ENCODE data around the gene ABAT. TPM values are rescaled to one million over a fixed set of nuclear protein-coding genes. Genes with fewer than 3 reads are reported as not detected.

Gene ABAT
- total and polyA plus RNA-seq, 2 of the 8 experiments (the other 6 are each of a cell fraction or from before 2014, with no cell fraction given): 6.4 to 8.4 TPM

- Histone ChIP-seq H3K4me3 (ENCODE audit: extremely low read depth in 1 of 4, insufficient read depth in 2 of 4, low read depth in 3 of 4, low read length in 4 of 4) (no peak overlapping the region), H3K23ac (ENCODE audit: insufficient read length) (no peak overlapping the region), H3K9ac (replicated peaks in 1 of 4; ENCODE audit: extremely low read depth in 1 of 4, low read depth in 3 of 4, low read length in 3 of 4) (no peak overlapping the region), H2BK120ac (replicated peaks; ENCODE audit: low read depth, low read length) (no peak overlapping the region), H2BK12ac (ENCODE audit: low read depth, low read length) (no peak overlapping the region), H3K27ac (ENCODE audit: low read depth, low read length) (no peak overlapping the region), H4K8ac (ENCODE audit: extremely low read depth, insufficient read depth, low read length) (no peak overlapping the region), H2BK20ac (ENCODE audit: low read length) (no peak overlapping the region), H4K5ac (ENCODE audit: insufficient read length, low read depth, low read length) (no peak overlapping the region), H3K27me3 (replicated peaks in 1 of 4; ENCODE audit: control insufficient read depth in 3 of 4, extremely low read depth in 1 of 4, insufficient read depth in 3 of 4, low read length in 3 of 4) (no peaks in the 10 kb centered on the region), H2BK5ac (ENCODE audit: low read depth, low read length) (no peak overlapping the region), H3K9me3 (ENCODE audit: insufficient read depth in 2 of 2, low read depth in 1 of 2, low read length in 1 of 2) (0 out of 4 replicates have a peak, but pooled peaks cover 0 to 2% of the 10 kb centered on the region in 2 experiments), H3K14ac (ENCODE audit: insufficient read length) (no peak overlapping the region), H3K18ac (ENCODE audit: extremely low read depth, low read length) (no peak overlapping the region), H3K36me3 (ENCODE audit: control insufficient read depth in 2 of 4, insufficient read depth in 4 of 4, low read length in 3 of 4) (no peaks in the 10 kb centered on the region), H2AK5ac (ENCODE audit: low read depth, low read length) (no peak overlapping the region), H3K4ac (replicated peaks; ENCODE audit: insufficient read length, low read depth, low read length) (no peak overlapping the region), H4K91ac (replicated peaks; ENCODE audit: insufficient read length, low read length) (no peak overlapping the region), H3K79me1 (ENCODE audit: low read depth, low read length) (no peaks in the 10 kb centered on the region), H2BK15ac (ENCODE audit: low read length) (no peak overlapping the region), H2AFZ (ENCODE audit: low read length) (no peak overlapping the region), H4K20me1 (replicated peaks in 1 of 2; ENCODE audit: control insufficient read depth in 1 of 2, insufficient read depth in 2 of 2, low read length in 2 of 2) (no peaks in the 10 kb centered on the region), H3K23me2 (ENCODE audit: low read depth, low read length) (no peaks in the 10 kb centered on the region), H3K79me2 (ENCODE audit: control insufficient read depth in 1 of 2, insufficient read depth in 2 of 2, low read length in 2 of 2) (no peaks in the 10 kb centered on the region), H3K4me1 (replicated peaks in 1 of 4; ENCODE audit: control insufficient read depth in 3 of 4, insufficient read depth in 4 of 4, low read length in 3 of 4) (no peaks in the 10 kb centered on the region), H3K56ac (replicated peaks; ENCODE audit: insufficient read length, low read depth, low read length) (no peak overlapping the region), H3K4me2 (ENCODE audit: insufficient read depth in 1 of 2, low read depth in 2 of 2, low read length in 2 of 2) (no peak overlapping the region)
- CTCF ChIA-PET (ENCODE audit: partially characterized antibody): interaction anchor here (0.7 to 27.6 kb wide), 15 partner anchors 9 to 225 kb away, joined by 3 to 404 read pairs (median 4); partner anchors contain the start of genes PMM2 and TMEM186
- POLR2A ChIA-PET (ENCODE audit: partially characterized antibody): interaction anchor here (1.2 to 1.3 kb wide), 2 partner anchors 8 to 19 kb away, joined by 3 read pairs; no protein-coding TSS in a partner anchor
- no peak for TF ChIP-seq JUN (IDR thresholded peaks at IDR 0.05; ENCODE audit: low read depth, low read length)
- TF ChIP-seq RAD21 (IDR thresholded peaks at IDR 0.05 in 1 of 2, conservative IDR thresholded peaks at IDR 0.05 in 1 of 2; ENCODE audit: low read depth in 2 of 2, low read length in 2 of 2): peak; percentile 45 to 53
- peak; percentile 41 to 64 (median 59) for TF ChIP-seq CTCF (IDR thresholded peaks at IDR 0.05; ENCODE audit: control extremely low read depth in 1 of 3, insufficient read depth in 1 of 3, low read depth in 1 of 3, low read length in 3 of 3)
- DNase-seq (ENCODE audit: low read depth in 1 of 2, low spot score in 2 of 2): no peak
- 78% methylated on average over 1 of the region's 1 CpG; no CpG with 5 or more reads in 1 of the 2 experiments for WGBS, 2 experiments (ENCODE audit: extremely low coverage in 1 of 2, insufficient coverage in 1 of 2, insufficient read length in 1 of 2, insufficient replicate concordance in 2 of 2, low coverage in 1 of 2, low lambda C conversion rate in 2 of 2, missing lambda C conversion rate in 1 of 2)
- FAIRE-seq: peak; percentile 32
Measured at GRCh38 chr16:8655184-8655717, 19.2 kb upstream of the ABAT start.
